ENCODE measurements around the gene PFDN4.

DNA sequence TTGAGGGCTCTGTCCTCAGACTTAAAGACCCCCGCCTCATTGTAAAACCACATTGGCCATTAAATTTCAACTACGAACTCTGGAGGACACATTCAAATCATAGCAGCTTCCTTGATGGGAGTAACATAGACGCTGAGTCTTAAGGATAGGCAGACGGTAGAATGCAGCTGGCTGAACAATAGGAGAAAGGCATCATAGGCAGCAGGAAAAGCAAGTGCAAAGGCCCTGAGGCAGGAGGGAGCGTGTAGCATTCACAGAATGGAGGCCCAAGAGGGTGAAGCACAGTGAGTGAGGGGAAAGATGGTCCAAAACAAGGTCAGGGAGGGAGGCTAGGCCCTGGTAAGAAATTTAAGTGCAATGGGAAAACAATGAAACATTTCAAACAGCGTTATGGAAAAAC, 8.6 kb upstream of the PFDN4 start:
- TF ChIP-seq, protein P1, sequence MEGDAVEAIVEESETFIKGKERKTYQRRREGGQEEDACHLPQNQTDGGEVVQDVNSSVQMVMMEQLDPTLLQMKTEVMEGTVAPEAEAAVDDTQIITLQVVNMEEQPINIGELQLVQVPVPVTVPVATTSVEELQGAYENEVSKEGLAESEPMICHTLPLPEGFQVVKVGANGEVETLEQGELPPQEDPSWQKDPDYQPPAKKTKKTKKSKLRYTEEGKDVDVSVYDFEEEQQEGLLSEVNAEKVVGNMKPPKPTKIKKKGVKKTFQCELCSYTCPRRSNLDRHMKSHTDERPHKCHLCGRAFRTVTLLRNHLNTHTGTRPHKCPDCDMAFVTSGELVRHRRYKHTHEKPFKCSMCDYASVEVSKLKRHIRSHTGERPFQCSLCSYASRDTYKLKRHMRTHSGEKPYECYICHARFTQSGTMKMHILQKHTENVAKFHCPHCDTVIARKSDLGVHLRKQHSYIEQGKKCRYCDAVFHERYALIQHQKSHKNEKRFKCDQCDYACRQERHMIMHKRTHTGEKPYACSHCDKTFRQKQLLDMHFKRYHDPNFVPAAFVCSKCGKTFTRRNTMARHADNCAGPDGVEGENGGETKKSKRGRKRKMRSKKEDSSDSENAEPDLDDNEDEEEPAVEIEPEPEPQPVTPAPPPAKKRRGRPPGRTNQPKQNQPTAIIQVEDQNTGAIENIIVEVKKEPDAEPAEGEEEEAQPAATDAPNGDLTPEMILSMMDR (IDR thresholded peaks at IDR 0.05), result no peak
- TF ChIP-seq POLR2A (IDR thresholded peaks at IDR 0.05), result no peak

Measured in lower leg skin (tissue), 3 donors.